Fibroblast of peridontal ligament (primary cell): ENCODE data around the gene TBC1D32.
A peak's percentile ranks its signal among the peaks of the same experiment; 100 is the strongest.
"Not testable (repeated sequence)": the region's sequence is repeated elsewhere in the genome, so short reads cannot be mapped to it uniquely, and the experiment has no call there.

Experiments
- DNase-seq: peaks from one replicate; pipeline ENCODE4 v3.0.0-alpha.2; 2010; ENCODE audit errors: extremely low read depth

Gene TBC1D32

GRCh38 chr6:121334299-121335086, at the start of gene TBC1D32:
TBC1D32 (minus strand) TSS chr6:121334480; CDS start chr6:121334430, 50 bp downstream.
- peak; percentile 91 for DNase-seq

- DNase-seq: peak; percentile 6
Observed at GRCh38 chr6:121383478-121383877, 49.2 kb upstream of the TBC1D32 start.

DNA sequence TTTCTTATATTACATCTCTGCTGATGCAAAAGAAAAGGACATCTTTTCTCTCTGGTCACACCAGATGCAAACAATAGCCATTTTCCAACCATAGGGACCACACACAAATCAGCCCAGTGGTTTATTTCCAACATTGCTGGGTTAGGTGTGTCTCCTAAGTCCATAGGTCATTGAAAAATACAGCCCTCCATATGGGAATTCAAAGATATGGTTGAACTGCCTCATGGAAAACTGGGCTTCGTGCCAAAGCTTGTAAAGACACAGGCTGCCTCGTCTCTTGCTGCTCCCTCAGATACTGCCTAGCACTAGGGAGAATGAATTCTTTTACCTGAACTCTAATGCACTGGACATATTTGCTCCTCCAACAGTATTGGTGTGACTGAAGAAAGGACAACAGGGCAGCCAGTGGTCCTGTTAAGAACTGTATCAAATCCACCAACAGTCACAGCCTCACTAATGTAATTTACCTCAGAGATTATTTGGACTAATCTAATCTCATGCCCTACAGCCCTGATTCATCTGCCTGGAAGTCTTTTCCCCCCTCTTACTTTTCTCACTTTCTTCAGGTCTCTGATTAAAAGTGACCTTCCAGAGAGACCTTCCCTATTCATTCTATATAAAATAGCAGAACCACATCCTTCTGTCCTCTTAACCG, 48.3 kb upstream of the TBC1D32 start:
- DNase-seq: peak; percentile 6

GRCh38 chr6:121376411-121376810, 42.1 kb upstream of the TBC1D32 start:
- DNase-seq: no peak

GRCh38 chr6:121374219-121374618, 39.9 kb upstream of the TBC1D32 start:
- not testable (repeated sequence) for DNase-seq

GRCh38 chr6:121365536-121366521, 31.5 kb upstream of the TBC1D32 start:
- DNase-seq: no peak

DNA sequence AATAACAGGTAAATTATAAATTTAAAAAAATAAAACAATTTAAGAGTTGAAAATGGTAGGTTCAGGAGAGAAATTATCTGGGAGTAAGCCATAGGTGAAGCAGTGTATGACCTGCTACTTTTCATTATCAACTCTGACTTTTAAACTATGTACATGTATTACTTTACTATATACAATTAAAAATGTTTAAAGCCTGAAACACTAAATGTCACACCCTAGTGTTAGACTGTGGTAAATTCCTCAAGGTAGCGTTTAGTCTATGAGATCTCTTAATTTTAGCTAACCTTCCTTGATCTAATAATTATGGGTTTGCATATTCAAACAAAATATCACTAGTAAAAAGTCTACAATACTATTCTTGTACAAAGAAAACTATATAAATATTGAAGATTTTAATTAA, 22.3 kb upstream of the TBC1D32 start:
- DNase-seq: no peak

- no peak for DNase-seq
Observed at GRCh38 chr6:121354764-121355163, 20.5 kb upstream of the TBC1D32 start.

GRCh38 chr6:121352941-121353340, 18.7 kb upstream of the TBC1D32 start:
- no peak for DNase-seq

DNA sequence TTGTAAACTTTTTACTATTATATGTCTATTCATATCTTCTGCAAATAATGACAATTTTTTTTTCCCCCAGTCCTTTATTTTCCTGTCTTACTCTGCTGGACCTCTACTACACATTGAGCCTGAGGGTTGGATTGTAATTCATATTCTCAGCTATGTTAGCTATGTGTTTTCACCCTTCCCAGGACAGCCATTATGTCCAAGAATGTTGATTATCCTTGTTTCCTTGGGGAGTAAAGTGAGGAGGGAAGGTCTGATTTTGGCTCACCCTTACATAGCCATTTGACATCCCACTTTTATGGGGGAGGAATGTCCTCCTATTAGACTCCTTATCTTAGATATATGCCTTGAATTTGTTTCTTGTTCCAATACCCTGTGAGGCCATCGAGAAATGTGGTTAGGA, 17.6 kb upstream of the TBC1D32 start:
- no peak for DNase-seq

DNA sequence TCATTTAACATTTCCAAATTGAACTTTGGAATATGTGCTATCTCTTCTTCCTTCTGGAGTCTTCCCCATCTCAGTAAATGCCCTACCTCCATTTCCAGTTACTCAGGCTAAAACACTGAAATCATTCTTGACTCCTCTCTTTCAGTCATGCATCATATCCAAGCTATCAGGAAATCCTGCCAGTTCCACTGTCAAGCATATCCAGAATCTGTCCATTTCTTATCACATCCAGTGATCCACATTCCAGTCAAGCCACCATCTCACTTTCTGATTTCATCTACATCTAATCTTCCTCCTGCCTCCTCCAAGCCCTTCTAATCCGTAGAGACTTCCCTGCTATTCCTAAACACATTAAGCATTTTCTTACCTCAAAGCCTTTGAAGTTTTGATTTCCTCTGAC, 15.3 kb upstream of the TBC1D32 start:
- DNase-seq: no peak

DNA sequence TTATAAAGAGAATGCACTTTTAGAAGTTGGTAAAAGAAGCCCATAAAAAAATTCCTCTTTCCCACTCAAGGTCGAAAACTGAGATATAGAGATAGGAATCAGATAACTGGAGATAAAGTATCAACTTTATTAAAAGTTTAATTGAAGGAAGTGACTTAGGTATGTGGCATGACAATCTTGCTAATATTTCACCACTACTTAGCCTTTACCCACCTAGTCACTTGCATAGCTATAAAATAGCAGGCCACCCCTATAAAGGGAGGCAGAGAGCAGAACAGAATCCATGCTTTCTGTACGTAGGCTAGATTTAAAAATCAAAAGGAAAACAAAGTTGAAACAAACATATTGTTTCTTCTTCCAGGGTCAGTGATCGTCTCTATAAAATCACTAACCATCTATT, 13.2 kb upstream of the TBC1D32 start:
- no peak for DNase-seq

- no peak for DNase-seq
Observed at GRCh38 chr6:121344539-121344938, 10.3 kb upstream of the TBC1D32 start.

DNA sequence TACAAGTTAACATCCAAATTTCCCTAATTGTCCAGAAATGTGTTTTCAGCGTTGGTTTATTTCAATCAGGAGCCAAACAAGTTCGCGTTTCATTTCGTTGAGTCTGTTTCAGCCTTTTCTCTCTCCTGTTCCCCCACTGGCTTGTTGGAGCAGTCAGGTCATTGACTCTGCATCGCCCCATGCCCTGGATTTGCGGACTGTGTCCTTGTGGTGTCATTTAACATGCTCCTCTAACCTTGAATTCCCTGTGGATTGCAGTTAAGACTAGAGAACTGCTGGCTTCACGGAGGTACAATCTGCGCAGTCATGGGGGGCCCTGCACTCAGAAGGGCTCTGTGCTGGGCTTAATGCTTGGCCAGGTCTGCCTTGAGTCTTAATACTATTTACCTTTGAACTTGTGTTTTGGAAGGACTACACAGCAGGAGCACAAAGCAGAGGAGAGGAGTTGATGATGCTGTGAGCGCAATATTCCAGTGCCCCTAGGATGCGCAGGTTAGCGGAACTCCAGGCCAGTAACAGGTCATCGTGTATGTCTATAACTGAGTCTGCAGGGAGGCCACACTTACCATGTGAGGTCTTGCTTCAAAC, 5.5 kb upstream of the TBC1D32 start:
- no peak for DNase-seq

- no peak for DNase-seq
Observed at GRCh38 chr6:121338956-121339355, 4.7 kb upstream of the TBC1D32 start.

DNA sequence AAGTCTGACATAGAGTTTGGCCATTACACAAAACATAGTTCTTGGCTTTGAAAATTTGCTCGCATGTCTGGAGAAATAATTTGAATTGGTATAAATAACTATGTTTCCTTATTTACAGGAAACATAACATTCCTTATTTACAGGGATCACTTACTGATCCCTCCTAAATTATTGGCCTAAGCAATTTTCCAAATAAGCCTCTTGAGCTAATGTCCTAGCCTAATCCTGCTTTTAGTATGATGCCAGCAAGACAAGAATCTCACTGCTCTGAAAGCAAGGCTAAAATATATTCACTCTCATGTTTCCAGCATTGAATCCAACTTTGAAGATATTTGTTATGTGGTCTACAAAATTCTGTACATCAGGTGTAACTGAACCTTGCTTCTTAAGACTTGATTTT, 4.1 kb upstream of the TBC1D32 start:
- DNase-seq: no peak

- peak; percentile 60 for DNase-seq
Observed at GRCh38 chr6:121335087-121336008, 1.1 kb upstream of the TBC1D32 start.

- DNase-seq: not testable (repeated sequence)
Observed at GRCh38 chr6:121333694-121334093, 586 bp downstream of the TBC1D32 start.

DNA sequence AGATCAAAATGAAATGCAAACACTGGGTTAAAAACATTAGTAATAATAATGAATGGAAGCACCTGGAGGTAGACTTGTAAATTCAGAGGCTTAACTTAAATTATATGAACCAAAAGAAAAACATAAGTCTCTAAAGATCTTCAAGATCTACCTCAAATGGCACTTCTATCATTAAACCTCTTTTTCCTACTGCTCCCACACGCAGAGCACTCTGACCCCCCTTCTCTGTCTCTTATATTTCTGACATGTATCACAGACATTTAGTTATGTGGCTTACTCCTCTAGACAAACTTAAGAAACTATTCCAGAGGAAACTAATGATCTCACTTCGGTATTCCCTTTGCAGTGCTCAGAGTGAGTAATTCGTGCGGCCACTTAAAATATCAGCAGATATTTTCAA, 1.1 kb downstream of the TBC1D32 start:
- DNase-seq: no peak

- DNase-seq: no peak
Observed at GRCh38 chr6:121330516-121330915, 3.8 kb downstream of the TBC1D32 start.

DNA sequence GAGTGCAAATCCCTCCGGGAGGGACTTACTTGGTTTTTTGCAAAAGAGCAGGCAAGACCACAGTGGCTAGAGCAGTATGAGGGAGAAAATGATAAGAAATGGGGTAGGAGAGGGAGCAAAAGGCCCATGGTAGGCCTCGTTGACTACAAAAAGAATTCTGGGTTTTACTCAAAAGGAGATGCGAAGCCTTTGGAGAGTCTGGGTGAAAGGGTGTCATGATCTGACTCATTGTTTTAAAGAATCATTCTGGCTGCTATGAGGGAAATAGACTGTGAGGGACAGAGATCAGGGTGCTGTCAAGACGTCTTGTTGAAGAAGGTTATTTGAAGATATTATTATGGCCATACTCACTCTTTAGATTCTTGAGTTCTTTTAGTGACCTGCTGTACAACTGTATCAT, 13.0 kb downstream of the TBC1D32 start:
- no peak for DNase-seq
